Kasumi-1 (cell line): ENCODE data around the gene ANK3.

ENCODE experiments used
- DNase-seq, 2 experiments: peaks; one replicate each; lab custom pipeline; 2025; lab: John Stamatoyannopoulos, UW

The ANK3 gene

GRCh38 chr10:60172363-60172990, 217.2 kb downstream of the ANK3 start:
- DNase-seq: no peak

GRCh38 chr10:60171436-60172013, 218.2 kb downstream of the ANK3 start:
- DNase-seq: no peak

DNA sequence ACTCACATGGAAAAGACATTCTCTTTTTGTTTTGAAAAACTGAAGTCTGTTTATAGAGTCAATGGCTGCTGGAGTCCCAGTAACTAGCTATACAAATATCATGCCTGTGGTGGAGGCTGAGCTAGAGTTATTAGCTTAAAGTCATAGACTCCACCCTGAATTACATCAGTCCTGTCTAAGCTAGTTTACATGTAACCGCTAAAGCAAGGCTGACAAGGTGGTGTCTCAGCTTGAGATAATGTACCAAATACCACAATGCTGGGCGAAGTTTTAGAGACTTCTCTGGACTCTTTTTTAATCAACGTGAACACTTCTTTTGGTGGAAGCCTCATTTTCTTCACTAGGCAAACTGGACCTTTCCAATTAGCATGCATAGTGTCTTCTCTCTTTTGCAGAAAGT, 219.4 kb downstream of the ANK3 start:
- DNase-seq: no peak

- DNase-seq: no peak
These were observed 220.6 kb downstream of the ANK3 start for GRCh38 chr10:60169111-60169510.

GRCh38 chr10:60167050-60167449, 222.6 kb downstream of the ANK3 start:
- DNase-seq: no peak

DNA sequence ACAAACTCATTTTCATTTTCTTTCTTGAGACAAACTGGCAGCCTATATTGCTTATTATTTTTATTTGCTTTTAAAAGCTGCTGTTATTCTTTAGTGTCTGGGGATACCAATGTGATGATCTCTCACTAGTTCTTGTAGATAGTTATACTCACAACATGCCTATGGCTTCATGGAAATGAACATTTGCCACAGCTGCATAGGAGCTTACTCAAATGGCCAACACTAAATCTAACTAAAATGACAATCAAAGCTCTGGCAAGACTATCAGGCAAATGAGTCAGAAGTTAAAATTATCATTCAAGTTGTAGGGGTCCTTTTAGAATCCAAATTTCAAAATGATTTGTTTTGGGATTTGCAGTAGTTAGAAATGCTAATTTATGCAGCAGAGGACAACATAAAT, 225.9 kb downstream of the ANK3 start:
- DNase-seq: no peak

- DNase-seq: no peak
These were observed 227.0 kb downstream of the ANK3 start for GRCh38 chr10:60162631-60163030.

- DNase-seq: no peak
These were observed 233.6 kb downstream of the ANK3 start for GRCh38 chr10:60155943-60156683.

- DNase-seq: no peak
These were observed 234.4 kb downstream of the ANK3 start for GRCh38 chr10:60155099-60155877.

DNA sequence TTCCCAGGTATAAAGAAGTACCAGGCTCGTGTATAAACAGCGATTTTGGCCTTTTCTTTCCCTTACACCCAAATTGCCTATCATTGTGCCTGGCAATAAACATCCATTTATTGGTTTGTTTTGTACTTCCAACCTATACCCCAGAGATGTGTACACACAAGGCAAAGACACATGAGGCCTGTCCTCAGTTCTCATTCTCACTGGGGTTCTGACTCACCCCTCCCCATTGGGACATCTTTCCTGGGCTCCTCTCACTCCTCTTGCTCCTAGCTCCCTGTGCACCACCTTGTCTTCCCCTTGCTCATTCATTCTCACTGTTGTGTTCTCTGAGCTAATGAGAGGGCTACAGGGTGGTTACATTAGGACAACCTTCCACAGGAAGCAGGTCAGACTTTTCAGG, 240.7 kb downstream of the ANK3 start:
- no peak for DNase-seq

DNA sequence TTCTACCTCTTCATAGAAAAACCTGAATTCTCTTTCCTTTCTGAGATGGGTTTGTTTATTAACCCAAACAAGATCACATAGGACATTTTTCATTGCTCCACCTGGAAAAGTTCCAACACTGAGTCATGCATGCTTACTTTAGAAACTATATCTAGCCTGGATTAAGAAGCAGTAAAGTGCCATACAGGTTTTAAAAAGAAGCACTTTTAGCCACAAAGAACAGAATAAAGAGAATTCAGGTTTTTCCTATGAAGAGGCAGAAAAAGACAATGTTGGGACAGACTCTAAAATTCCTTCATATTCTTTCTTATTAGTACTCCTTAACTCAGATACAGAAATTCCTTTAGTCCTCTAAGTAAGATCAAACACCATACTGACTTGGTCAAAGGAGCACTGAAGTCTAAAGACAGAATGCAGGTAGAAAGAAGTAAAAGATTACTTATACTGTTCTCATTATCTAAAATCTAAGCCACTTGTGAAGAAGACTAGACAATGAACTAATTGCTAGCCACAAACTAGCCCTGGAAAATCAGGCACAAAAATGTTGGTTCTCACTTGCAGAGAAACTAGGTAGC, 241.3 kb downstream of the ANK3 start:
- DNase-seq: no peak

- DNase-seq: no peak
These were observed 242.0 kb downstream of the ANK3 start for GRCh38 chr10:60147576-60148265.

- DNase-seq: no peak
These were observed 242.7 kb downstream of the ANK3 start for GRCh38 chr10:60147025-60147424.

DNA sequence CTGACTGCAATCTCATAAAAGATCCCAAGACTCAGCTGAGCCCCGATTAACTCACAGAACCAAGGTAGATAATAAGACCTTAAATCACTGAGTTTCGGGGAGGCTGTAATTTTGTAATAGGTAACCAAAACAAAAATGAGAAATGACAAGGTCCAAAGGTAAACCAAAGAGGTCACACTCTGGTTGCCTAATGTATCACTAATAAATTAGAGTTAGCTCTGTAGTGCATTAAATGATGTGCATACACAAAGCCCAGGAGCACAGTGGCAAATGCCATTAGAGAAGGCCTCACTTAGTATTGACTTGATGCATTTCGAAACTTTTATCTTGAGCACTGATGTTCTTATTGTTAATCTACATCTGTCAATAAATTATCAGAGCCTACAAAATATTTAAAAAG, 245.6 kb downstream of the ANK3 start:
- no peak for DNase-seq

- no peak for DNase-seq
These were observed 246.9 kb downstream of the ANK3 start for GRCh38 chr10:60142736-60143135.

GRCh38 chr10:60141896-60142559, 247.6 kb downstream of the ANK3 start:
- DNase-seq: no peak

DNA sequence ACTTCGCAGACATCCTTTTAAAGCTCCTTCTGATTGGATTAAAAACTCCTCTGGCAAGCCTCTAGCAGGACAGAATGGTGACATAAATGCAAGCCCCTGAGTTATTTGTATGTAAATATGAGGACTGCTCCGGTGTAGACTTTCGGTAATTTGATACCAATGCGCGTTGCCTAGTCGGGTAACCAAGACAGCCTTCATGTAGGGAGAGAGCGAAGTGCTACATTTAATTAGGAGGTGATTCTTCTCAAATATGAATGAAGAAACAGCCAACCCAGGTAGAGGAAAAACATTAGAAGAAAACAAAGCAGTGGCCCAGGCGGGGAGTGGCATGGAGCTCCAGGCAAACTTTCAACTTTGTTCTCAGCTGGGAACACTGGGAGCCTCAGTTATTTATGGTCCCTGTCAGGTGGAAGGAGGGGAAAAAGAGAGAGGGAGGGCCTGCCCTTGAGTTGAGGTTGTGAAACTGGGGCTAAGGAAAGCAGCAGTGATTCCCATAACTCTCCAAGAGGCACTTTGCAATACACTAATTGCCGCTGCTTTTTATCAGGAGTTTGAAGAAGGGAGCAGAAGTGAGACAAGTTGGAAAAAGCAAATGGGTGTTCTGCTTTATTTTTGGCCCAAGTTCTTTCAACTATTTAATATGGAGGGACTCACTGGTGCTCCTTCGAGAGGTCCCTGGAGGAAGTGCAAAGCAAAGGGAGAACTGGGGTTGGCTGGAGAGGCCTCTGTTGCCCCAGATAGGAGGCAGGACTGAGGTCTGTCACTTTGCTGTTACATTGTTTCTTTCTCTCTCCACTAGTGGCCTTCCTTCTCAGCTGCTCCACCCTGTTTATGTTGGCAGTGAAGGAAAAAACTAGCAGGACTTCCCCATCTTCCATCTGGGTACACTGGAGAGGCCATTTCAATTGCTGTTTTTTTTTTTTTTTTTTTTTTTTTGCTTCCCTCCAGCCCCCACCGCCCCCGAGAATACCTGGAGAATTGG, 248.7 kb downstream of the ANK3 start:
- no peak for DNase-seq

DNA sequence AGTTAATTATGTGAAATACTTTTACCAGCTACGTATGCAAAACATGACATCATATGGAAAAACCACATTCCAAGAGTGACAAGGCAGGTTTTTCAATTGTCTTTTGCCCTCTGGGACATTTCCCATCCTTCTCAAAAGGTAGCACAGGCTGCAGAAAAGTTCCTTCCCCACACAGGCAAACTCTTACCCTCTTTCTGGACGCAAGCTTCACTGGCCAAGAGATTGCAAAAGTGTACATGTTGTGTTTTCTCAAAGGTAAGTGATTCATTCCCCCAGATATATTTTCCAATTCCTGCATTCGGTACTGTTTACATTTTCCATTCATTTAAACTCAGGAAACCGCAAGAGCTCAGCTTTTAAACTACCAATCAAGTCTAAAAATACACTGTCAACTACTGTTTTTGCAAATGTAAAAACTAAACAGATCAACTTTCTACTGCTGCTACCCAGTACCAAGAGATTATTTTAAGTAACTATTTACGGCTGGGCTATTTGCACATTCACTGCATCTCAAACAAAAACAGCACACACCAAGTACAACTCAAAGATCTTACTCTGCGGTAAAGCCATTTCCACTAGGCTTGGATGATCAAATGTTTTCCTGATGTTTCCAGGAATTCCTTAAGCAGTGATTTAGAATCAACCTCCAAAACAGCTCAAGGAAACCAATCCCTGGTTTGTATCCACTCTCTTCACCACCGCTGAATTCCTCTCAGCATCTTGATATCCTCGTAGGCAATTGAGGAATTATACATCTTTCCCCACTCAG, 249.7 kb downstream of the ANK3 start:
- DNase-seq: no peak

GRCh38 chr10:60139290-60139689, 250.4 kb downstream of the ANK3 start:
- no peak for DNase-seq
